Vagina (tissue), 2 donors: ENCODE results near the gene MRPL16. TPM values are rescaled to one million over a fixed set of nuclear protein-coding genes. Genes with fewer than 3 reads are reported as not detected.

Source experiments
- DNase-seq, 2 donors: peaks; one replicate each; pipeline ENCODE4 v3.0.0-alpha.2; 2017; ENCODE audit errors: extremely low spot score in 2 of 2
- H3K27ac ChIP-seq: fragments of 200-600 bp; sonication (generic); one replicate; pipeline ENCODE4 v1.5.1; 2019
- H3K27me3 ChIP-seq: fragments of 200-600 bp; sonication (generic); one replicate; pipeline ENCODE4 v1.5.1; 2019
- H3K36me3 ChIP-seq, 2 donors: fragments of 200-600 bp; sonication (generic); one replicate each; pipeline ENCODE4 v1.5.1; 2017 to 2019
- H3K4me1 ChIP-seq: fragments of 200-600 bp; sonication (generic); one replicate; pipeline ENCODE4 v1.5.1; 2019
- H3K4me3 ChIP-seq, 2 donors: fragments of 200-600 bp; sonication (generic); 1 replicate in 1 of 2; 2 replicates in 1 of 2; pipeline ENCODE4 v1.5.1; 2016 to 2019
- H3K9me3 ChIP-seq: fragments of 200-600 bp; sonication (generic); one replicate; pipeline ENCODE4 v1.5.1; 2019
- CTCF ChIP-seq, 3 experiments: fragments of 450-650 bp in 2 of 3; fragments of 200-600 bp in 1 of 3; sonication (generic) in 1 of 3; IDR thresholded peaks; one replicate each; pipeline ENCODE4 v1.5.1; 2017 to 2019; ENCODE audit warnings: antibody characterized with exemption in 3 of 3, mild to moderate bottlenecking in 2 of 3, moderate library complexity in 2 of 3
- POLR2A ChIP-seq, 2 donors: fragments of 450-650 bp; IDR thresholded peaks; one replicate each; pipeline ENCODE4 v1.6.1; 2017; ENCODE audit warnings: antibody characterized with exemption in 2 of 2, mild to moderate bottlenecking in 2 of 2, moderate library complexity in 2 of 2
- POLR2AphosphoS5 ChIP-seq, 2 donors: sonication (generic); formaldehyde crosslinking; IDR thresholded peaks; one replicate each; pipeline ENCODE4 v1.9.0; 2017; ENCODE audit warnings: antibody characterized with exemption in 2 of 2, mild to moderate bottlenecking in 2 of 2, low read depth in 1 of 2; ENCODE audit not compliant: insufficient read depth in 1 of 2
- intact Hi-C: fragments of 100-400 bp; cut with DNase I; formaldehyde crosslinking; loops from one replicate; pipeline ENCODE4 v1.15.1; 2023
- total RNA-seq: library from RNA; depleted of rRNA; stranded (reverse); fragments of >200 nt; gene quantifications from one replicate; pipeline ENCODE4 v1.2.3, GENCODE V29; 2016

The MRPL16 gene
- total RNA-seq, 1 donor from 2014 or later = 38.3 TPM

GRCh38 chr11:59779487-59779886 is 31.1 kb downstream of the MRPL16 start:
- Histone ChIP-seq H3K36me3 (peaks cover 0 to 12% of the 10 kb centered on the region in 2 donors), H3K27ac (no peak overlapping the region), H3K27me3 (no peaks in the 10 kb centered on the region), H3K9me3 (no peaks in the 10 kb centered on the region), H3K4me3 (no peak overlapping the region), H3K4me1 (no peaks in the 10 kb centered on the region)
- DNase-seq = no peak
- no peak for TF ChIP-seq CTCF (IDR thresholded peaks at IDR 0.05)
- no peak for TF ChIP-seq POLR2A (IDR thresholded peaks at IDR 0.05)
- no peak for TF ChIP-seq POLR2AphosphoS5 (IDR thresholded peaks at IDR 0.05; ENCODE audit: insufficient read depth in 1 of 2, low read depth in 1 of 2)
- intact Hi-C loops = no loop called here

- TF ChIP-seq POLR2AphosphoS5 (IDR thresholded peaks at IDR 0.05; ENCODE audit: insufficient read depth in 1 of 2, low read depth in 1 of 2) = no peak
- no peak for TF ChIP-seq CTCF (IDR thresholded peaks at IDR 0.05)
- TF ChIP-seq POLR2A (IDR thresholded peaks at IDR 0.05) = no peak
- intact Hi-C loops = no loop called here
- no peak overlapping the region for H3K27ac ChIP-seq
- no peak for DNase-seq
- H3K4me3 ChIP-seq = no peak overlapping the region
- H3K27me3 ChIP-seq = no peaks in the 10 kb centered on the region
- no peaks in the 10 kb centered on the region for H3K9me3 ChIP-seq
- peaks cover 0 to 17% of the 10 kb centered on the region in 2 donors for H3K36me3 ChIP-seq
- no peaks in the 10 kb centered on the region for H3K4me1 ChIP-seq
Observed at GRCh38 chr11:59778122-59778521, 32.5 kb downstream of the MRPL16 start.

GRCh38 chr11:59777104-59777503 is 33.5 kb downstream of the MRPL16 start:
- Histone ChIP-seq H3K9me3 (no peaks in the 10 kb centered on the region), H3K4me1 (no peaks in the 10 kb centered on the region), H3K4me3 (no peak overlapping the region), H3K27ac (no peak overlapping the region), H3K27me3 (no peaks in the 10 kb centered on the region), H3K36me3 (peaks cover 0 to 17% of the 10 kb centered on the region in 2 donors)
- TF ChIP-seq POLR2AphosphoS5 (IDR thresholded peaks at IDR 0.05; ENCODE audit: insufficient read depth in 1 of 2, low read depth in 1 of 2) (no peak), POLR2A (IDR thresholded peaks at IDR 0.05) (no peak), CTCF (IDR thresholded peaks at IDR 0.05) (no peak)
- no peak for DNase-seq
- intact Hi-C loops = no loop called here

GRCh38 chr11:59776210-59777066 is 34.1 kb downstream of the MRPL16 start:
- DNase-seq = no peak
- Histone ChIP-seq H3K4me3 (no peak overlapping the region), H3K27ac (no peak overlapping the region), H3K4me1 (peaks cover 6% of the 10 kb centered on the region), H3K27me3 (no peaks in the 10 kb centered on the region), H3K9me3 (no peaks in the 10 kb centered on the region), H3K36me3 (peaks cover 0 to 17% of the 10 kb centered on the region in 2 donors)
- TF ChIP-seq POLR2AphosphoS5 (IDR thresholded peaks at IDR 0.05; ENCODE audit: insufficient read depth in 1 of 2, low read depth in 1 of 2) (no peak), CTCF (IDR thresholded peaks at IDR 0.05) (no peak), POLR2A (IDR thresholded peaks at IDR 0.05) (no peak)
- intact Hi-C loops = no loop called here

GRCh38 chr11:59773083-59773440 is 37.5 kb downstream of the MRPL16 start:
- Histone ChIP-seq H3K27me3 (no peaks in the 10 kb centered on the region), H3K36me3 (peaks cover 0 to 17% of the 10 kb centered on the region in 2 donors), H3K9me3 (no peaks in the 10 kb centered on the region), H3K4me3 (no peak overlapping the region), H3K27ac (no peak overlapping the region), H3K4me1 (peaks cover 26% of the 10 kb centered on the region)
- no peak for DNase-seq
- intact Hi-C loops = no loop called here
- TF ChIP-seq POLR2A (IDR thresholded peaks at IDR 0.05) (no peak), POLR2AphosphoS5 (IDR thresholded peaks at IDR 0.05; ENCODE audit: insufficient read depth in 1 of 2, low read depth in 1 of 2) (no peak), CTCF (IDR thresholded peaks at IDR 0.05) (no peak)
